RPMI8226 (cell line): Measurements from ENCODE around the gene CACNA1F.
"Not testable (repeated sequence)": the region's sequence is repeated elsewhere in the genome, so short reads cannot be mapped to it uniquely, and the experiment has no call there.

Source experiments
- DNase-seq: peaks from one replicate; pipeline ENCODE4 v3.0.0-alpha.2; 2015

Gene CACNA1F

DNA sequence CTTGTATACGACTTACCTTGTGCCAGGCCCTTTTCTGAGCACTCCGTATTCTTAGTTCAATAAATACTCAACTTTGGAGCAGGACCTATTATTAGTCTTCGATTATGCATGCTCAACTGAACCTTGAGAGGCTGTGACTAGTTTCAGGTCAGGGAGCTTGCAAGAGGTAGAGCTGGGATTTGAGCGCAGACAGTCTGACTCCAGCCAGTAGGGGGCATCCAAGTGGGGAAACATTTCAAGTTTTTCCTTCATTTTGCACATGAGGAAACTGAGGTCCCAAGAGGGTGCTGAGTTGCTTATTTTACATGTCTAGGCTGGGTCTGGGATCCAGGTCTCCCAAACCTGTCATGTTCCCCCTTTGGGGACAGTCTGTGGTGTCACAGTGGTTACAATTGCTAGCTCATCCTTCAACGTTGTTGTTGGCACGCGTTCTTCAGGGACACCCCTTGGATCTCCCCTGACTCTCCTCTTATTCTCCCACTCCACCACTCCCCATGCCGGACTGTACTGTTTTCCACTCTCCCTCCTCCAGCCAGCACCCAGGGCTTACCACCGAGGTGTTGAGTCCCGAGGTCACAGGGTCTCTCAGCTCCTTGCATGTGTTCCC lies 40.3 kb downstream of the CACNA1F start:
- peak; percentile 50 for DNase-seq

DNA sequence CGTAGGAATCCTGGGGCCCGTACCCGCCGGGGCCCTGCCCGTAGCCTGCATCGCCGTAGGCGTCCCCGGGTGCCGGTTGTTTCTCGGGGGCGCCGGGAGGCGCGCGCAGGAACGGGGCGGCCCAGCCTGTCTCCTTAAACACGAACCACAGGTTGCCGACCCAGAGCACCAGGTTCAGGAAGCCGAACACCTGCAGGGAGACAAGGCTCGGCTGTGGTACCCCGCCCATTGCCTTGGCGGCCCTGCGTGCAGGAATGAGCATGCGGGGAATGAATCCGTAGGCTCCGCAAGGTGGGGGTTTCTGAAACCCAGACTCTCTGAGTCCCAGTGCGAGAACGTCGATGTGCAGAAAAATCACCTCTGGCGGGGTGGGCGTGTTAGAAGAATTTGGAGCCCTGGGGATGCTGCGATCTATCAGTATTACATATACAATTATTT lies 41.5 kb downstream of the CACNA1F start:
- DNase-seq = peak; percentile 49

DNA sequence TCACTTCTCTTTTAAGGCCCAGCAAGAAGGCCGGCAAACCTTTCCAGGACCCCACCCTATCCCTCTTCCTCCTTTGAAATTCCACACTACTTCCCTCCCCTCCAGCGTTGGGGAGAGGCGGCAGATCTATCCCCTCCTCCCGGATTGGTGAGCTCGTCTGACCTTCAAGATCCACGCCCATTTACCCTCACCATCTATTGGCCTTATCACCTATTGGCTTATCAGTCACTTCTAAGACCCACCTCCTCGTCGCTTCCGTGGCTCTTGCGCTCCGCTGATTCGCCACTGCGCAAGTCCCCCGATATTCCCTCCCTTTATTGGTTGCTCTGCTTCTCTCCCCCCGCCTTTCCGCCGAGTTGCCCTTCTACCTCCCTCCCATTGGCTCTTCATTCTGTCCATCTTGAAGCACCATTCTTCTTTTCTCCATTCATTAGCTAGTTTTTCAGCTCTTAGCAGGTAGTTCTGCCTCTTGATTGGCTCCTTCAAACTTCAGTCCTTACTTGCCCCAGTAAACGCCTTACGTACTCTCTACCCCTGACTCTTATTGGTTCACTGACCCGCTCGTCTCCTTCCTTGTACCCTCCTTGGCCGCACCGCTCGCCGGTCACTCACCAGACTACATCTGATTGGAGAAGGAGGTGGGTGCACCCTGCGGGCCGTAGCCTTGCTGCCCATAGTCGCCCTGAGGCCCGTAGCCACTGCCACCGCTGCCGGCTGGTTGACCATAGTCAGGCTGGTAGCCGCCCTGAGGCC lies 42.1 kb downstream of the CACNA1F start:
- peak; percentile 96 for DNase-seq

DNA sequence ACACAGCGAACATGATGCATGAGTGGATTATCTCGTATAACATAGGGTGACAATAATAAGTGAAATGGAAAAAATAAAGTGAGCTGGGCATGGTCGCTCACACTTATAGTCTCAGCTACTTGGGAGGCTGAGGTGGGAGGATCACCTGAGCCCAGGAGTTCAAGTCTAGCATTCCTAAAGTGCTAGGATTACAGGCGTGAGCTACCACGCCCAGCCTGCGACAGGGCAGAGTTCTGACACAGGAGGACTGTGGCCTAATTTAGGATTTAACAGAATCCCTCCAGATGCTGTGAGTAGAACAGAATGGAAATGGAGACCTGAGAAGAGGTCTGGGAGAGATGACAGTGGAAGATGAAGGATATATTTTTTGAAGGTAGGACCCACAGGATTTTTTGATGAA lies 43.5 kb downstream of the CACNA1F start:
- no peak for DNase-seq

DNA sequence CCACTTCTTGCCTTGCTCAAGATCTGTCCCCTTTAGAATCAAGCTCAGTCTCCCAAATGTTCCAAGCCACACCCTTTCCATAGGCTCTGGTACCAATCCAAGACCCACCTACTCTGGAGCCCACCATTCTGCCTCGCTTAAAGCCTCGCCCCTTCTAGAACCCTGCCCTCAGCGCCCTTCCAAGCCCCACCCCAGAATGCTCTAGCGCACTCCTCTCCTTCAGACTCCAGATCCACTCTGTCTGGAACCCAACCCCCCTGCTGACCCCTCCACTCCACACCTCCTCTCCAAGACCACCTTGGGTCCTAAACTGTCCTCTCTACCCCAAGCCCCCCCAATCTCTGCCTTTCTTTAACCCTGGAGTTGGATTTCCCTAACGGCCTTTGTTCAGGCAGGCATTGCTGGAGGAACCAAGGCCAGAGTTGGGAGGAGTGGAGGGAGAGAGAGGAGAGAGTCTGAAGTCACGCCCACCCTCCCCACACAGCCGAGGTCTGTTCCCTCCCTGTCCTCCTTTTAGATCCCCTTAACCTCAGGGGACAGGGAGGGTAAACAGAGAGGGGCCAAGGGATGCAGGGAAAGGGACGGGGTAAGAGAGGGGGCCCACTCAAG lies 44.6 kb downstream of the CACNA1F start:
- DNase-seq = no peak

DNA sequence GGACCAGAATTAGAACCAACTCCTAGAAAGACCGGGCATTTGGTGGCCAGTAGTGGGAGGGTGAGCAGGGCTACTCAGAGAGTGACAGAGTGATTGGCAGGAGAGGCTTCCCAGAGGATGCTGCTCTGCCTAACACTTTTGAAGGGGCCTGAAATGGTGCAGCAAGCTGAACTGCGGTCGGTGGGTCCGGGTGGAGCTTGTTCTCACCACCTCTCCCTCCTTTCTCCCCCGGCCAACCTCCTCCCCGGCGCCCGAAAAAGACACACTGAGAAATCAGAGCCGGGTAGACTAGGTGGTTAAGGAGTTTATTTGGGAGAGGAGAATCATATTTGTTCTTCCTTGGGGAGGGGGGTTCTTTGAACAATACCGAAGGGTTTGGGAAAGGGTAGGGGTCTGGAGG lies 45.6 kb downstream of the CACNA1F start:
- no peak for DNase-seq

DNA sequence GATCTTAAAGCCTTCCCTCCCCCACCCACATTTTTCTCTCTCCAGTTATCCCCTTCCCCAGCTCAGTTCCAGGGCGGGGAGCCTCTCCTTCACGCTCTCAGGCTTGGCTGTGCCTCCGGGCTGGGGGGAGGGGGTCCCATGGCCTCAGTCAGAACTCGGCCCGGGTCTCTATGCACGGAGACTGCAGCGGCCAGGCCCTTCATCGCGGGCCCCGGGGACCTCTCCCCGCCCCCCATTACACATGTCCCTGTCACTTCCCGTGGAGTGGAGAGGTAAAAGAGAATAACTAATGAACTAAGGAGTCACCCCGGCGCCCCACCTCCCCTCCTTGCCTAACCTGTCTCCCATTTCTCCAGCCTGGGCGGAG lies 46.1 kb downstream of the CACNA1F start:
- no peak for DNase-seq

DNA sequence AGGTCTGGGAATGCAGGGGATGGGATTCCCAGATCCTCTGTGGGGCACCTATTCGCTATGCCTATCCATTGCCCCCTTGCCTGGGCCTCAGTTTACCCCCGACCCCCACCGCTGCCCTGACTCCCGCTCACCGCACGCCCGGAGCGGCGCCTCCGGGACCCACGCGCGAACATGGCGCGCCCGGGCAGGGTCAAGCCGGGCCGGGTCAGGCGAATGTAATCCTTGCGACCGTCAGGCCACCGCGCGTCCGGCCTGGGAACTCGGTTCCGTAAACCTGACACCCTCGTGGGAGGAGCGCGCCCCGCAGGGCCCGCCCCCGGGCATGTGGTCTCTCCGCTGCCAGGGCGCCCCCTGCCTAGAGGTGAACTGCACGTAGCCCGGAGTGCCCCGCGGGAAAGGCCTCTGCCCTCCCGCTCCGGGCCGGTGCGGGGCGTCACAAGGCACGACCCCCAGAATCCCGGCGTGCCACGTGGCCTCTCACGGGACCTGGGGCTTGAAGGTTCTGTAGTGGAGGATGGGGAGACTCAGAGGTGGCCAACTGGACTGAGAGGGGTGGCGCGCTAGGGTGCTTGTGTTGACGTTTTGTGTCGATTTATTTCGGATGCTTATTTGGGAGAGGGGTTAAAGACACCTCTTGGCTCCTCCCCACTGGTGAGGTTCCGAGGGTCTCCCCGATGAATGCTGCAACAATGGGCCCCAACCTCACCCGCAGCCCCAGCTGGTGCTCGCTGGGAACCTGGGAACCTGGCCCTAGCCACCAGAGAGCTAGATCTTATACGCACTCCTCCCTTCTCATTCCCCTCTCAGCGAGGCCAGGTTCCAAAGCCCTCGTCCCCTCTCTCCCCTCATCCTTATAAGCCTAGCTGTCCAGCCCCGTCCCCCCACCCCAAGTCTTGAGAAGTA lies 46.8 kb downstream of the CACNA1F start, which contains the start of gene PRICKLE3:
PRICKLE3 (minus strand) TSS at position 249 of the 903 bp plus-strand sequence; CDS start at position 173, 76 bp downstream.
- DNase-seq = peak; percentile 90

DNA sequence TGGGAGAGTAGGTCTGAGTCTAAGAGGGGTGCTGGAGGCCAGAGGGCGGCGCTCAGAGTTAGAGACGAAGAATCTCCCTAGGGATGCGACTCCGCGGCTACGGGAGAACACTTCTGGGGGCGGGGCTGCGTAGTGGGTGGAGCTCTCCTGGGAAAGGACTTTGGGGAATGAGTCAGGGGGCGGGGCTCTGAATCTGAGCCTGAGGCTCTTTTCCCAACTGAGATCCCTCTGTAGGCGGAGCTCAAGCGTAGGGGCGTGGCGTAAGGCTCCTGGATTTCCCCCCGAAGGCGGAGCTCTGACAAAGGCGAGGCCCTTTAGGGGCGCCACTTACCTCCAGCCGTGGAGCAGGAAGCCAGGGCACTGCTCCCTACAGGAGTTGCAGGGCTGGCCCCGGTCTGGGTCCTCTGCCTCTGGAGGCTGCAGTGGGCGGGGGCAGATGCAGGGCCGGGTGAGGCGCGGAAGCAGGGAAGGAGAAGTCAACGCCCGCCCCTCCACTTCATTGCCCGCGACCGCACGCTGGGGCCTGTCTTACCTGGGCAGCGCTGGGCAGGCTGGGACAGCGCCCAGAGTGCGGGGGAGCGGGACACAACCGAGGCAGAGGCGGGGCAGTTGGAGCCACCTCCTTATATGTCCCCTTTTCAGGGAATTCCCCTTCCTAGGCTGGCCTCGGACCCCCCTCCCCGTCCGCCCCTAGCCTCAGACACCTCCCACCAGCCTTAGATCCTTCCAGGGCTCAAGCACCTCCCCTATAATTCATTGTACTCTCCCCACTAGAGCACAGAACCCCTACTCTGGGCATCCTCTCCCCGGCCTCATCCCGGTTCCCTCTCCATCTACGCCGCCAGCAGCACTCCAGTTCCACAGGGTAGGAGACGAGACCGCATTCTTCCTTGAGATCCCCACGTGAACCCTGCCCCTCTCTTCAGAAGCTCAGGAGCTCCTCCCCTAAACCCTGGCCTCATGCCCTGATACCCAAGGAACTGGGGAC lies 48.6 kb downstream of the CACNA1F start:
- DNase-seq = no peak

DNA sequence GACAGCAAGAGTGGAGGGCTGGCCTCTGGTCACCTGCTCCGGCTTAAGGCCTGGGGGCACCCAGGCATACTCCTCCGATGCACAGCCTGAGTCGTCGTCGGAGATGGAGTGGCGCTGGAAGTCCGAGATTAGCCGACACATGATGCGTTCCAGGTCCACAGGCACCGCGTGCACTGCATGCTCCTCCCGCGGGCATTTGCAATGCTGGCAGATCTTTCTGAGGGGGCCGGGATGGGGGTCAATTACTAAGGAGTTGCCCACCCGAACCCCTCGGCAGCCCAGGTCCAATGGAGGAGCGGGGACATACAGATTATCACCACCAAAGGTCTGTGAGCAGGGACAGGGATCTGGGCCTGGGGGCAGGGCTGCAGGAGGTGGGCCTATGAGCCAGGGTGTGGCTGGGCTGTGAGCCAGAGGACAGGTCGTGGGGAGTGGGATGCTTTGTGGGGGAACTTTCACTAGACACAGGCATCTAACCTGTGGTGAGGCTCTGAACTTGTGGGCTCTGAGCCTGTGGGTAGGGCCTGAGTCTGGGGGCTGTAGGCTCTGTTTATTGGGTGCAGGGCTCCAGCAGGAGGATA lies 49.3 kb downstream of the CACNA1F start:
- no peak for DNase-seq

DNA sequence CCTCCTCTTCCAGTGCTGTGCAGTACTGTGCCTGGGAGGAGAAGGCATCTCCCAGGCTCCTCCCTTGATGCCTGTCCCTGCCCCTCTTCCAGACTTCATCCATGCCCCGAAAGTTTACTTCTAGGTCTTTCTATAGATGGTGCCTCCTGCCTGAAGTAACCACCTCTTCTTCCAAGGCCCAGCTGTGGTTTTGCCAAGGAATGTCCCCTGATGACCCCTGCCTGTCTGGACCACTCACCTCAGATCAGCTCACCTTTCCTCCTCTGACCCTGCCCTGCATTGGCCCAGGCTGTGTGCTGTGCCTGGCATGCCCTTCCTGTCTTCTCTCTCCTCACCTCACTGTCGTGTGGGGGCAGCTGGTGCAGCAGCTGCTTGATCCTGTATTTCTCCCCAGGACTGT lies 53.8 kb downstream of the CACNA1F start:
- no peak for DNase-seq

DNA sequence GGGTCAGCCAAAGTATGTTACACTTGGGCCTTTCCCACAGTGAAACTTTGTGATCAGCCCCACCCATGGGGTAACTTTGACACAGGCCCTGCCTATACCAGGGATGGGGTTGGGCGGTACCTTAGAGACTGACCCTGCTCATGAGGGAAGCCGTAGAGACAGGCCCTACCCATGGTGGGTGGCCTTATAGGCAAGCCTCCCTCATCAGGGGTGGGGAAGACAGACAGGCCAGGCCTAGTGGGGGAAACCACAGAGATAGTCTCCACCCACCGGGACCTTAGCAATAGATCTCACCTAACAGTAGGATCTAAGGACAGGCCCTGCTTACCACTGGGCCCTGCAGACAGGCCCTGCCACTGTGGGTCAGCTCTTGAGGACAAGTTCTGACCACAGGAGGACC lies 54.6 kb downstream of the CACNA1F start:
- no peak for DNase-seq

DNA sequence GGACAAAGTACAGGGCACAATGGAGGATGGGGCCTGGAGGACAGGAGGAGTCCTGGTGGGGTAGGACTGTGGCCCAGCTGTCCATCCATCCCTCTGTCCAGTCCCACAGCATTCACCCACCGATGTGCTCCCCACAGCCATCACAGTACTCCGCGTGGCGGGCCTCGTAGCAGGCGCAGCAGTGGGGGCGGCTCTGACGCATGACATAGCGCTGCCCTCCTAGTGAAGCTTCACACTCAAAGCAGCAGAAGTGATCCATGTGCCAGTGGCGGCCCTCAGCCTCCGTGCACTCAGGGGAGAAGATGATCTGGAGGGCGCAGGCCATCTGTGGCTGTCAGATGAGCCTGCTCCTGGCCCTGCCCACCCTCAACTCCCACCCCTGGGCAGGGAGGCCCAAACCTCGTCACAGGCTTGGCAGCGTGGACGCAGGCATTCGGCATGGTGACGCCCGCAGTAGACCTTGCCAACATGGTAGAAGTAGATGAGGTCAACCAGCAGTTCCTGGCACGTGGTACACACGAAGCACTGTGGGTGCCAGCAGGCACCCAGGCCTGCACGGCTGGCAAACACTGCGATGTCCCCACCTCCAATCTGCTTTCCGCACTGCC lies 55.2 kb downstream of the CACNA1F start:
- no peak for DNase-seq

DNA sequence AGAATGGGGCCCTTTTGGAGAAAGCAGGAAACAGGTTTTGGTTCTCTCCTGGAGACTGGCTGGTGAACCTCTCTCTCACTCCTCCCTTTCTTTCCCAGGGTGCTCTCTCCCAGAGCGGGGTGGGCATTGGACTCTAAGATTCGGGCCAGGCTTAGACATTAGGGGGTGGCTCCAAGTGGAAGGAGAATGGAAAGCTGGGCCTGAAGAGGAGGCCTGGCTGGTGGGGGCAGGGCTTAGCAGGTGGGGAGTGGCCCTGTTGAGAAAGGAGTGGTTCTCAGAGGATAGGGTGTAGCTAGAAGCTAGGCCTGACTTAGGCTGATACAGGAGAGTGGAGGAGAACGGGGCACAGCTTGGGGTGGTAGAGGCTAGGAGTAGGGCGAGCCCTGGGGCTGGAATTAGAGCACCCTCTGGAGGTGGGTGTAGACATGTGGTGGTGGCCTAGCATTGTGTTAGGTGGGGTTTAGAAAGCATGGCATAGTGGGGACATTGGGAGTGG lies 55.8 kb downstream of the CACNA1F start:
- DNase-seq = peak; percentile 33

DNA sequence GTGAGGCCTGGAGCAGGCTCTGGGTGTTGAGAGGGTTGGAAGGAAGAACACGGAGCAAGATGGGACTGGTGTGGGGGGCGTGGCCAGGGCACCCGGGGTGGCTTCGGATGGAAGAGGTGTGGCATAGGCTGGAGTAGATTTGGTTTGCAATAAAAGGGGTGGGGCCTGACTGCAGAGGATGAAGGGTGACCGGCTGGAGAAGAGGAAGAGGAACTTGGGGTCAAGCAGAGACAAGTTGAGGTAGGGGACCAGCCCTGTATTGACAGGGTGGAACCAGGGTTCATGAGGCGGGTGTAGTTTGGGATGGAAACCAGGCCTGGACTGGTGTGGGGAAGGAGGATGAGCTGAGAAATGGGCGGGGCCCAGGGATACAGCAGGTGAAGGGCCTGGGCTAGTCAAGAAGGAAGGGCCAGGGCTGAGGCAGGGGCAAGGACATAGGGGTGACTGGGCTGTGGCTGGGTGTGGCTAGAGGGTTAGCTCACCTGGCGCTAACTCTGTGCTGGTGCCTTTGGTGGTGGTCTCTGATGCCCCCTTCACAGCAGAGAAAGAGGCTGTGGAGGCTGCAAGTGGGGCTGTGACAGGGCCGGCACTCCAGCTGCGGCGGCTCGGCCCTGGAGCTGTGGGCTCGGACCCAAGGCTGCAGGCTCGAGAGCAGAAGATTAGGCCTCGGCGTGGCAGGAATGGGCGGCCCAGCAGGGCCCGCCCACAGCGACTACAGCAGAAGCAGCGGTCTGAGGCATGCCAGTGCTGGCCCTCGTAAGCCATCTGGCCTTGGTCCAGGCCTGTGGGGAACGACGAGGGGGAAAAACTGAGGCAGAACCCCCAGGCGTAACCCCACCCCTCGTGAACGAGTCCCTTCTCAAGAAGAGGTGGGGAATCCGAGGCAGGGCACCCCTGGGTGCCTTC lies 56.5 kb downstream of the CACNA1F start:
- no peak for DNase-seq

DNA sequence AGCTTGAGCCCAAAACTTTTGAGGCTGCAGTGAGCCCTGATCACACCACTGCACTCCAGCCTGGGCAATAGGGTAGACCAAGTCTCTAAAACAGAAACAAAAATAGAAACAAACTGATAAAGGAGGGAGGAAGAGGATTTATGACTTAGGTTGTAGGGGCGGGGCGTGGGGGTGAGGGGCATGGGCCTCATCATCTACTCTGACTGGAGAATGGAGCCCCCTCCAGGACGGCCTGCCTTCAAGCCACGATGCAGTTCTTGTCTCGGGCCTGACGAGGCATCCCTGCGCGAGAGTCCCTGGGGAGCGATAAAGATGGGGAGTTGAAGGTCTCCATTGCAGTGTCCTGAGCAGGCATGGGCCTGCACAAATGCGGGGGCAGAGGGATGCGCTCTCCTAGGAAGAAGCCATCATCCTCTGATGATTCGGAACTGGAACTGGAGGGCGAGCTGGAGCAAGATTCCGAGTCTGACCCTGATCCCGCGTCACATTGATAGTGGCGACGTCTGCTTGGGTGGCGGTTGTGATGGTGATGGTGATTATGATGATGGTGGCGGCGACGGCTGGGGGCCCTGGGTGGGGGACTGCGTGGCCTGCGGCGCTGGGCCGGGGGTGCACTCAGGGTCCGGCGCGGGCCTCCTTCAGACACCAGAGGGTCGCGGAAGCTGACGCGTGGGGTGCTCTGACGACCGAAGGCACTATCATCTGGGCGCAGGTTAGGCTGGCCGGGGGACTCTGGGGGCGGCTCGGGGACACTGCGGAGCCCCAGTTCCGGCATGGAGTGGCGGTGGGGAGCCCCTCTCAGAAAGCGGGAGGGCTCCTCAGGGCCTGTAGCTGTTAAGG lies 57.5 kb downstream of the CACNA1F start:
- DNase-seq = no peak

DNA sequence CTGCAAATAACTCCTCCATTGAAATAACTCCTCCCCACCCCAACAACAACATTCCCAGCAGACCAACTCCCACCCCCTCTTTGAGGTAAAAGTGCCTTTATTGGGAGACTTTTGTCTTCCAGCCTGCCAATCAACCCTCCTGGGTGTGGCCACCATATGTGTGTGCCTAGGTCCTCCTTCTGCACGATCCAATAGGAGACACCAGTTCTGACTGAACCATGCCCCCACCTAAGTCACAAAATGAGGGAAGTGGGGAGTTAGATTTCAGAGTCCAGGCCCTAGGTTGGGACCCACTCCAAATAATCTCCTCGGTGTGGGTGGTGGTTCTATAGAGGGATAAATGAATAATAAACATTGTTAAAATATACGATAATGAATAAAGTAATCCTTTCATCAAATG lies 58.4 kb downstream of the CACNA1F start:
- no peak for DNase-seq

DNA sequence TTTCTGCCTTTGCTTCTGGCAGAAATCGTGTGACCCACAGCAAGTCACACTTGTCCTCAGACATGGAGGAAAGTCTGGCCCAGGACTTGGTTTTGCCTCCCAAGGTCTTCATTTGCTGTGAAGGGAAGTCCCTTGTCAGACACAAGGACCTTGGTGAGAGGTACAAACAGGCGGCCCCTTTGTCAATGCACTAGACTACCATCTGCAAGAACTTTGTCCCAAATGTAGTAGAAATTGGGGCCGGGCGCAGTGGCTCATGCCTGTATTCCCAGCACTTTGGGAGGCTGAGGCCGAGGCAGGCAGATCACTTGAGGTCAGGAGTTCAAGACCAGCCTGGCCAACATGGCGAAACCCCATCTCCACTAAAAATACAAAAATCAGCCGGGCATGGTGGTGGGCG lies 59.6 kb downstream of the CACNA1F start:
- not testable (repeated sequence) for DNase-seq

DNA sequence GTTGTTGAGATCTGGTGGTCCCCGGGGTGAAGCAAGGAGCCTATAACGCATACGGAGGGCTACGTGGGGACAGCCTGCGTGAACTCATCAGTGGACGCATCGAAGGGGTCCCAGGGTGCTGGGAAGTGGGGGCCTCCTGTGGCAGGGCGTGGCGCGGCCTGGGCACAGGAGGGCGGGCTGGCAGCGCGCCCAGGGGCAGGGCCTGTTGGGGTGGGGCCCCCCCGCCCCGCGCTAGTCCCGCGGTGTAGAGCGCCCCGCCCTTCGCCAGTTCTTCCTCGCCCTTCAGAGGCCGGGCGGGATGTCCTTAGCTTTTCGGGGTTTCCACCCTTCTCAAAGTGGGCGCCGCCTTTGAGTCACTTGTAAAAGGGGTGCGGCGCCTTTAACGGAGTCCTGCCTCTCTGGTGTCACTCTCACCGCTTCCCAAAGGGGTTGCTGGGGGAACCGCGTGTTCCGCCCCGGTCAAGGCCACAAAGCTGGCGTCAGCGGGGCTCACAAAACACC lies 60.8 kb downstream of the CACNA1F start:
- DNase-seq = peak; percentile 90
